Prostate gland (tissue), 2 donors: ENCODE results near the gene DNAL4.

ENCODE experiments used
- CTCF ChIP-seq, 4 experiments: fragments of 200-600 bp in 2 of 4; fragments of 450-650 bp in 2 of 4; sonication (generic) in 2 of 4; IDR thresholded peaks; 1 replicate in 3 of 4; 2 replicates in 1 of 4; pipeline ENCODE4 v1.5.1; 2016 to 2019; ENCODE audit warnings: antibody characterized with exemption in 4 of 4, mild to moderate bottlenecking in 2 of 4, moderate library complexity in 2 of 4
- POLR2AphosphoS5 ChIP-seq: sonication (generic); formaldehyde crosslinking; IDR thresholded peaks from one replicate; pipeline ENCODE4 v1.6.1; 2017; ENCODE audit warnings: antibody characterized with exemption

GRCh38 chr22:38756711-38757463 lies 37.1 kb downstream of the DNAL4 start:
- TF ChIP-seq CTCF (IDR thresholded peaks at IDR 0.05) (no peak), POLR2AphosphoS5 (no peak)
